Bronchial epithelial cell (primary cell): ENCODE data around the gene ST14. TPM values are rescaled to one million over a fixed set of nuclear protein-coding genes. Genes with fewer than 3 reads are reported as not detected.

Source experiments
- DNase-seq: peaks from one replicate; pipeline ENCODE4 v3.0.0-alpha.2; 2010; ENCODE audit warnings: low read depth
- FAIRE-seq: peaks from 2 replicates; lab custom pipeline; 2011; peaks lifted over from hg19 to GRCh38; lab: Jason Lieb, UNC
- H3K27me3 ChIP-seq: 2 replicates; pipeline ENCODE4 v1.5.1; 2011; ENCODE audit warnings: low read length; ENCODE audit not compliant: control insufficient read depth, insufficient read depth
- H3K36me3 ChIP-seq: 2 replicates; pipeline ENCODE4 v1.5.1; 2011; ENCODE audit warnings: low read length; ENCODE audit not compliant: control insufficient read depth, insufficient read depth
- H3K4me3 ChIP-seq: 2 replicates; pipeline ENCODE4 v1.5.1; 2011; ENCODE audit warnings: mild to moderate bottlenecking, low read depth, low read length, control low read depth
- CTCF ChIP-seq: IDR thresholded peaks from 2 replicates; pipeline ENCODE4 v1.5.1; 2011; ENCODE audit warnings: mild to moderate bottlenecking, moderate library complexity, low read length, control low read depth, inconsistent platforms; ENCODE audit not compliant: insufficient read depth, severe bottlenecking
- total RNA-seq: library from RNA; depleted of rRNA; stranded (reverse); fragments of >200 nt; gene quantifications from 2 replicates; pipeline ENCODE4 v1.2.1, GENCODE V29; 2014

The ST14 gene
- total RNA-seq, 1 donor from 2014 or later: 79.2 TPM

DNA sequence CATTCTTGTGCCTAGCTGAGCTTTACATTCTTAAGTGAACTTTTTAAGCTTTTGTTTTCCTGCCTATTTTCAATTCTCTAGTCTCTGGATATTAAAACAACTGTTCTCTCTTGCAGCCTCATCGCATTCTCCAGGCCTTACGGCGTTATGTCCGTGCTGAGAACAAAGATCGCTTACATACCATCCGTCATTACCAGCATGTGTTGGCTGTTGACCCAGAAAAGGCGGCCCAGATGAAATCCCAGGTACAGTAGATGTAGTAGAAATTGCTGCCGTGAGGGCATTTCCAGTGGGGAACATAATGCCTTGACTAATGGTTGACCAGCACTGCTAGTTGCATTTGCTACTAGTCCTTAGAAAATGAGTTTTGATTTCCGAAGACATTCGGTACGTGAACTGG, 29.7 kb upstream of the ST14 start:
- Histone ChIP-seq H3K36me3 (peaks cover 32% of the 10 kb centered on the region), H3K4me3 (no peak overlapping the region), H3K27me3 (no peaks in the 10 kb centered on the region)
- FAIRE-seq (no peak), DNase-seq (no peak)
- no peak for TF ChIP-seq CTCF

GRCh38 chr11:130131961-130132850, 27.4 kb upstream of the ST14 start:
- TF ChIP-seq CTCF: peak; percentile 63
- FAIRE-seq: no peak
- Histone ChIP-seq H3K4me3 (no peak overlapping the region), H3K27me3 (no peaks in the 10 kb centered on the region), H3K36me3 (peaks cover 33% of the 10 kb centered on the region)
- DNase-seq: peak; percentile 70

DNA sequence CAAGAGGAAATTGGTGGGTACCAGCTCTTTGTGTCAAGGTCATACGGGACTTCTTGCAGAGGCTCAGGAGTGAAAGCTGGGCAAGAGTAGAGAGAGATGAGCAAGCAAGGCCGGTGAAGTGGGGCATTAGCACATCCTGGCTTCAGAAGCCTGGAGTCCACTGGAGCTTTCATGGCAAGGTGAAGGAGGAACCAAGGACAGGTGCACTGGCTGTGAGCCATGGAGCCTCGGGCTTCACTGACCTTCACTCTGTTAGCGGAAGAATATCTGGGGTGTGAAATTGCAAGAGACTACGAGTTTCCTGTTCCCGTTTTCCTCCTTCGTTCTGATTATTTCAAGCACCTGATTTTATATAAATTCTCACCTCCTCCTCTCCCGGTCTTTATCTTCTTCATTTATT, 25.9 kb upstream of the ST14 start:
- no peak for FAIRE-seq
- no peak for TF ChIP-seq CTCF
- Histone ChIP-seq H3K36me3 (peaks cover 32% of the 10 kb centered on the region), H3K27me3 (no peaks in the 10 kb centered on the region), H3K4me3 (no peak overlapping the region)
- no peak for DNase-seq

DNA sequence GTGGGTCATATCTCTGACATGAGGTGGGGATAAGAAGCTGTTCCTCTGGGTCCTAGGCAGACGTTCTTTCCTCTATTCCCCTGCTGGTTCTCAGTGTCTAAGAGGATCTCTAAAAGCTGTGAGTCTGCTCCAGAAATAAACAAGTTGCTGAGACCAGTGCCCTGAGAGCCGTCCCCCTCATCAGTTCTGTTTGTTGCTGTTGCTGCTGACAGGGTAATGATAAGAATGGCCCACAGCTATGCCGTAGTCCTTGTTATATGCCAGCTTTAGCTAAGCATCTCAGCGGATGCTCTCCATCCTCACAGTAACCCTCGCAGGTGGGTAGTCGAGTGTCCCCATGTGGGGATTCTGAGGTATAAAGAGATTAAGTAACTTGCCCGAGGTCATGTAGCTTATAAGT, 23.5 kb upstream of the ST14 start:
- no peak for TF ChIP-seq CTCF
- Histone ChIP-seq H3K27me3 (no peaks in the 10 kb centered on the region), H3K4me3 (no peak overlapping the region), H3K36me3 (peaks cover 32% of the 10 kb centered on the region)
- FAIRE-seq (peak; percentile 73), DNase-seq (no peak)

DNA sequence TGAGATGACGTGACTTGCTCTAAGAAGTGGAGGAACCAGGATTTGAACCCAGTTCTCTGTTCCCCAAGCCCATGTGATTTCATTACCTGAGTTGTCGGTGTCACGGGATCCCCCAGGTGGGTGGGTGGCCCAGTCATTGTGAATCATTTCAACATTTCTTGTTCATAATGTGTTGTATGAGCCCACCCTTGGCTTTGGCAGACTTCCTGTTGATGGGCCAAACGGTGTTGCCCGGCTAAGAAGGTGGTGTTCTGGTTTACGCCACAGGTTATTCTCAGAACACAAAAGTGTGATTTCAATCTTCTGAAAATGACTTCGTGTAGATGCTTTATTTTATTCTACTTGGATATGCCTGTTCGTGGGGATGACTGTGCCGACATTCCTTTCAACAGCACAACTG, 21.6 kb upstream of the ST14 start:
- FAIRE-seq (no peak), DNase-seq (no peak)
- Histone ChIP-seq H3K4me3 (no peak overlapping the region), H3K27me3 (no peaks in the 10 kb centered on the region), H3K36me3 (peaks cover 45% of the 10 kb centered on the region)
- TF ChIP-seq CTCF: no peak
